ENCODE data around the gene PRKAG2.

GRCh38 chr7:151592868-151593486 is 283.9 kb downstream of the PRKAG2 start:
- TF ChIP-seq CTCF (IDR thresholded peaks at IDR 0.05) (no peak), POLR2A (IDR thresholded peaks at IDR 0.05) (no peak)

Measured in Peyer's patch (tissue), 4 donors.